Measurements from ENCODE around the gene GGNBP2.

The GGNBP2 gene

DNA sequence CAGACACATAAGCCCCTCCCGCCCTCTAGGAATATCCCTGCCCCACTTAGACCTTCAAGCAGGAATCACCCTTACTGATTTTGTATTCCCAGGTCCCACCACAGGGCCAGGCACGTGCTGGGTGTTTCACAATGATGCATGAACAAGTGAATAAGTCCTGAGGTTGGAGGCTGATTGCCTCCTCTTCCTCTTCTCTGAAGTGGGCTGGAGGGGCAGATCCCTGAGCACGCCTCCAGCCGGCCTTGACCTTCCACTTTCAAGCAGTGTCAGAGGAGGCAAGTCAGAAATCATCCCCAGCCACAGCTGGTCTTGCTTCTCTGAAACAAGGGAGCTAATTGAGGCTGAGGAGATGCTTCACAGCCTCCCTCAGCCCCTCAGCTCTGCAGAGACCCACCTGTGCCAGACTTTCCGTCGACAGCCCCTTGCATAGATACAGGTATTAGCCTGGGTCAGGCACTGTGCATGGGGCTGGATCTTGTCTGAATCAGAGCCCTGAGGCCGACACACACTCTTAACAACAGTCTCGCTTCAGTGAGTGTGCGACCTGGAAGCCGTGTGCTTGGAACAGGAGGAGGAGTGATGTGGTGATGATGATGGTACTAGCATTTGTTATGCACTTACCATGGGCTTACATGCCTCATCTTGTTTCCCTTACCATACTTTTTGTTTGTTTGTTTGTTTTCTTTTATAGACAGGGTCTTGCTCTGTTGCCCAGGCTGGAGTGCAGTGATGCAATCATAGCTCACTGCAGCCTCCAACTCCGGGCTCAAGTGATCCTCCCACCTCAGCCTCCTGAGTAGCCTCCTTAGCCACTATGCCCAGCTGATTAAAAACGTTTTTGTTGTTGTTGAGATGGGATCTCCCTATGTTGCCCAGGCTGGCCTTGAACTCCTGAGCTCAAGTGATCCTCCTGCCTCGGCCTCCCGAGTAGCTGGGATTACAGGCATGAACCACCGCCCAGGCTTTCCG, 71.6 kb downstream of the GGNBP2 start:
- Histone ChIP-seq H3K4me3 (ENCODE audit: low read length in 2 of 2) (no peak overlapping the region), H3K27me3 (ENCODE audit: control insufficient read depth in 1 of 2, insufficient read depth in 2 of 2, low read length in 2 of 2) (peaks cover 14 to 30% of the 10 kb centered on the region in 2 donors), H3K9me3 (ENCODE audit: control insufficient read depth in 2 of 2, low read length in 2 of 2) (no peaks in the 10 kb centered on the region), H3K27ac (ENCODE audit: low read length) (no peak overlapping the region), H3K9ac (ENCODE audit: low read length in 2 of 2) (no peak overlapping the region), H3K36me3 (ENCODE audit: control insufficient read depth in 2 of 2, insufficient read depth in 2 of 2, low read length in 2 of 2) (no peaks in the 10 kb centered on the region), H3K4me1 (ENCODE audit: control insufficient read depth, insufficient read depth, low read length) (no peaks in the 10 kb centered on the region)

DNA sequence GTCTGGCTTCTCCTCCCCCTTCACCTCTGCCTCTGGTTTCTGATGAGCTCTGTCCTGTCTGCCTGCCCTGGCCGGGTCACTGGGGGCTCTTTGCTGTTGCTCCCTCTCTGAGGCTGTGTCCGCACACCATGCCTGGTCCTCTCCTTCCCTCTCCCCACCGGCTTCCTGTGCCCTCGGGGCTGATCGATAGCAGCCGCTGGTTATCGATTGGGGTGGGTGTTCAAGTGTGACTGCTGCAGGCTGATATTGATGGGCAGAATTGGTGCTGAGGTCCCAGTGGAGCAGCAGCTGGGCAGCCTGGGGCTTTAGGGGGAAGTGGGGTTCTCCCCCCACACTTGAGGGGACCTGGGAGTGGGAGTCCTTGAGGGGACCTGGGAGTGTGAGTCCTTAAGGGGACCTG, 73.1 kb downstream of the GGNBP2 start:
- Histone ChIP-seq H3K36me3 (ENCODE audit: control insufficient read depth in 2 of 2, insufficient read depth in 2 of 2, low read length in 2 of 2) (no peaks in the 10 kb centered on the region), H3K9me3 (ENCODE audit: control insufficient read depth in 2 of 2, low read length in 2 of 2) (no peaks in the 10 kb centered on the region), H3K9ac (ENCODE audit: low read length in 2 of 2) (no peak overlapping the region), H3K27ac (ENCODE audit: low read length) (no peak overlapping the region), H3K27me3 (ENCODE audit: control insufficient read depth in 1 of 2, insufficient read depth in 2 of 2, low read length in 2 of 2) (peaks cover 14 to 30% of the 10 kb centered on the region in 2 donors), H3K4me1 (ENCODE audit: control insufficient read depth, insufficient read depth, low read length) (no peaks in the 10 kb centered on the region), H3K4me3 (ENCODE audit: low read length in 2 of 2) (no peak overlapping the region)

GRCh38 chr17:36623281-36623680, 78.6 kb downstream of the GGNBP2 start:
- Histone ChIP-seq H3K9me3 (ENCODE audit: control insufficient read depth in 2 of 2, low read length in 2 of 2) (no peaks in the 10 kb centered on the region), H3K27ac (ENCODE audit: low read length) (no peak overlapping the region), H3K27me3 (ENCODE audit: control insufficient read depth in 1 of 2, insufficient read depth in 2 of 2, low read length in 2 of 2) (peaks cover 0 to 3% of the 10 kb centered on the region in 2 donors), H3K9ac (ENCODE audit: low read length in 2 of 2) (no peak overlapping the region), H3K36me3 (ENCODE audit: control insufficient read depth in 2 of 2, insufficient read depth in 2 of 2, low read length in 2 of 2) (no peaks in the 10 kb centered on the region), H3K4me3 (ENCODE audit: low read length in 2 of 2) (no peak overlapping the region), H3K4me1 (ENCODE audit: control insufficient read depth, insufficient read depth, low read length) (no peaks in the 10 kb centered on the region)

DNA sequence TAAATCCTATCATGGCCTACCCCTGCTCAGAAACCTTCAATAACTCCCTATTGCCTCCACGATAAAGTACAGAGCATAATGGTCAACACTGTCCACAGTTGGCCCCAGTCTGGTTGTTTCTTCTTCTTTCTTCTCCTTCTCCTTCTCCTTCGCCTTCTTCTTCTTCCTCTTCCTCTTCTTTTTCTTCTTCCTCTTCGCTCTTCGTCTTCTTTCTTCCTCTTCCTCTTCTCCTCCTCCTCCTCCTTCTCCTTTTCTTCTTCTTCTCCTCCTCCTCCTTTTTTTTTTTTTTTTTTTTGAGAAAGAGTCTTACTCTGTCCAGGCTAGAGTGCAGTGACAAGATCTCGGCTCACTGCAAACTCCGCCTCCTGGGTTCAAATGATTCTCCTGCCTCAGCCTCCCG, 80.5 kb downstream of the GGNBP2 start:
- Histone ChIP-seq H3K4me1 (ENCODE audit: control insufficient read depth, insufficient read depth, low read length) (peaks cover 3% of the 10 kb centered on the region), H3K4me3 (ENCODE audit: low read length in 2 of 2) (no peak overlapping the region), H3K36me3 (ENCODE audit: control insufficient read depth in 2 of 2, insufficient read depth in 2 of 2, low read length in 2 of 2) (no peaks in the 10 kb centered on the region), H3K27ac (ENCODE audit: low read length) (no peak overlapping the region), H3K9ac (ENCODE audit: low read length in 2 of 2) (no peak overlapping the region), H3K27me3 (ENCODE audit: control insufficient read depth in 1 of 2, insufficient read depth in 2 of 2, low read length in 2 of 2) (peaks cover 5 to 6% of the 10 kb centered on the region in 2 donors), H3K9me3 (ENCODE audit: control insufficient read depth in 2 of 2, low read length in 2 of 2) (no peaks in the 10 kb centered on the region)

DNA sequence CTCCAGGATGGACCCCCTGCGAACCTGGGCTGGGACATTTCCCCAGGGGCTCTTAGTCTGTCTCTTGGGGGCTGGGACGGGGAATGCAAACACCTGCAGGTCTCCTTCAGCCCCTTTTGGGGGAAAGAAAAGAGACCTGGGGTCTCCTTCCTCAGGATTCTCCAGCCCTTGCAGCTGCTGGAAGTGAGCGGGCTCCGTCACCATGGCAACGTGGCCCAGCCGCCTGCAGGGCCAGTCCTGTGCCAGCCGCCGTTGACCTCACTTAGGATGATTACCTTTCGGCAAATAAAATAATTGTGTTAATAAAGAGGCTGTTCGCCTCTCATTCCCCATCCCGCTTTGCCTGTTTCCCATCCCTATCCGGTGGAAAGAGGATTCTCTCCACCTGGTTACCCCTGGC, 82.4 kb downstream of the GGNBP2 start:
- Histone ChIP-seq H3K9me3 (ENCODE audit: control insufficient read depth in 2 of 2, low read length in 2 of 2) (no peaks in the 10 kb centered on the region), H3K27ac (ENCODE audit: low read length) (no peak overlapping the region), H3K36me3 (ENCODE audit: control insufficient read depth in 2 of 2, insufficient read depth in 2 of 2, low read length in 2 of 2) (no peaks in the 10 kb centered on the region)

DNA sequence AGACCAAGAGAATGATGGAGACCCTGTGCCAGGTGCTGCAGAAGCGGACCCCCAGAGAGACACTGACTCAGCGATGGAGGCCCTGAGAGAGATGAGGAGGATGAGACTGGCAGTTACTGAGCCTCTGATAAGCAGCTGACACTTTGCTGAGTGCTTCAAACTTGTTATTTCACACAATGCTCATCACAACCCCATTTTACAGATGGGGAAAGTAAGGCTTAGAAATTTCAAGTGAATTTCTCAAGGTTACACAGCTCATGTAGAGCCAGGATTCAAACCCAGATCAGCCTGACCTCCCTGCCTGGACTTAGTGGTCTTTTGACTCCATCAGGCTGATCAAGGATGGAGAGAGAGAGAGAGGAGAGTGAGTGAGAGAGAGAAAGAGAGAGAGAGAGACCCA, 83.9 kb downstream of the GGNBP2 start:
- Histone ChIP-seq H3K4me3 (ENCODE audit: low read length in 2 of 2) (no peak overlapping the region), H3K9ac (ENCODE audit: low read length in 2 of 2) (no peak overlapping the region), H3K27me3 (ENCODE audit: control insufficient read depth in 1 of 2, insufficient read depth in 2 of 2, low read length in 2 of 2) (peaks cover 24 to 28% of the 10 kb centered on the region in 2 donors), H3K4me1 (ENCODE audit: control insufficient read depth, insufficient read depth, low read length) (peaks cover 3% of the 10 kb centered on the region), H3K36me3 (ENCODE audit: control insufficient read depth in 2 of 2, insufficient read depth in 2 of 2, low read length in 2 of 2) (no peaks in the 10 kb centered on the region), H3K27ac (ENCODE audit: low read length) (no peak overlapping the region), H3K9me3 (ENCODE audit: control insufficient read depth in 2 of 2, low read length in 2 of 2) (no peaks in the 10 kb centered on the region)

More for the DNA sequence above, 82.4 kb downstream of the GGNBP2 start:
- no peak overlapping the region for H3K9ac ChIP-seq (ENCODE audit: low read length in 2 of 2)
- peaks cover 3% of the 10 kb centered on the region for H3K4me1 ChIP-seq (ENCODE audit: control insufficient read depth, insufficient read depth, low read length)
- H3K27me3 ChIP-seq (ENCODE audit: control insufficient read depth in 1 of 2, insufficient read depth in 2 of 2, low read length in 2 of 2): peaks cover 17 to 20% of the 10 kb centered on the region in 2 donors
- H3K4me3 ChIP-seq (ENCODE audit: low read length in 2 of 2): no peak overlapping the region

DNA sequence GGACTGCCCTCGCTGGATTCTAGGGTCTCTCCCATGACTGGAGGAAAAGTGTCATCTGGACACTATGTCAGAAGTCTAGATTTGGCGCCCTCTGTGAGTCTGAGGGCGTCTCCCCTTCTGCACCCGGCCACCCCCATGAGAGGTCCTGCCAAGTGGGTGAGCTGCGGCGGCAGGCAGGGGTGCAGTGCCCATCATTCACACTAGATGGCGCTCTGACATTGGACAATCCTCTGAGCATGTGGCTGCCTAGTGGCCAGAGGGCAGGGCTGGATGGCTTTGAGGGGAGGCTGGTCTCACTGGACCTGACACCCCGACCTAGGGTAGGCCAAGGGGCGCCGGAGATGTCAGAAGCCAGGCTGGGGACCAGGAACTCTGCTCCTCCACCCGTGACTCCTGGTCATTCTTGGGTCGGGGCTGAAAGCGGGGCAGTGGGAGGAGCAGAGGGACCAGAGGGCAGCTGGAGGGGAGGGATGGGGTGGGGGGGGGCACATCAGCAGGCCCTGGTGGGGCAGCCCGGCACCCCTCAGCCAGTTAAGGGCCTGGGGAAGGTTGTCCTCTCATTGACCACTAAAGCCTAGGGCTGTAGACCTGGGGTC, 84.6 kb downstream of the GGNBP2 start:
- H3K9ac ChIP-seq (ENCODE audit: low read length in 2 of 2): no peak overlapping the region
- peaks cover 26 to 32% of the 10 kb centered on the region in 2 donors for H3K27me3 ChIP-seq (ENCODE audit: control insufficient read depth in 1 of 2, insufficient read depth in 2 of 2, low read length in 2 of 2)
- no peaks in the 10 kb centered on the region for H3K36me3 ChIP-seq (ENCODE audit: control insufficient read depth in 2 of 2, insufficient read depth in 2 of 2, low read length in 2 of 2)
- no peak overlapping the region for H3K4me3 ChIP-seq (ENCODE audit: low read length in 2 of 2)
- H3K4me1 ChIP-seq (ENCODE audit: control insufficient read depth, insufficient read depth, low read length): peaks cover 3% of the 10 kb centered on the region
- no peak overlapping the region for H3K27ac ChIP-seq (ENCODE audit: low read length)
- H3K9me3 ChIP-seq (ENCODE audit: control insufficient read depth in 2 of 2, low read length in 2 of 2): no peaks in the 10 kb centered on the region

- Histone ChIP-seq H3K9ac (ENCODE audit: low read length in 2 of 2) (no peak overlapping the region), H3K27ac (ENCODE audit: low read length) (no peak overlapping the region), H3K4me1 (ENCODE audit: control insufficient read depth, insufficient read depth, low read length) (peaks cover 3% of the 10 kb centered on the region), H3K9me3 (ENCODE audit: control insufficient read depth in 2 of 2, low read length in 2 of 2) (no peaks in the 10 kb centered on the region), H3K27me3 (ENCODE audit: control insufficient read depth in 1 of 2, insufficient read depth in 2 of 2, low read length in 2 of 2) (peaks cover 31 to 37% of the 10 kb centered on the region in 2 donors), H3K36me3 (ENCODE audit: control insufficient read depth in 2 of 2, insufficient read depth in 2 of 2, low read length in 2 of 2) (no peaks in the 10 kb centered on the region), H3K4me3 (ENCODE audit: low read length in 2 of 2) (no peak overlapping the region)
Measured at GRCh38 chr17:36629970-36630502, 85.3 kb downstream of the GGNBP2 start.

- no peaks in the 10 kb centered on the region for H3K36me3 ChIP-seq (ENCODE audit: control insufficient read depth in 2 of 2, insufficient read depth in 2 of 2, low read length in 2 of 2)
- peaks cover 3% of the 10 kb centered on the region for H3K4me1 ChIP-seq (ENCODE audit: control insufficient read depth, insufficient read depth, low read length)
- no peak overlapping the region for H3K27ac ChIP-seq (ENCODE audit: low read length)
- H3K27me3 ChIP-seq (ENCODE audit: control insufficient read depth in 1 of 2, insufficient read depth in 2 of 2, low read length in 2 of 2): peaks cover 35 to 42% of the 10 kb centered on the region in 2 donors
- no peak overlapping the region for H3K4me3 ChIP-seq (ENCODE audit: low read length in 2 of 2)
- H3K9me3 ChIP-seq (ENCODE audit: control insufficient read depth in 2 of 2, low read length in 2 of 2): no peaks in the 10 kb centered on the region
- H3K9ac ChIP-seq (ENCODE audit: low read length in 2 of 2): no peak overlapping the region
Measured at GRCh38 chr17:36631022-36631421, 86.3 kb downstream of the GGNBP2 start.

- H3K4me3 ChIP-seq (ENCODE audit: low read length in 2 of 2): no peak overlapping the region
- H3K4me1 ChIP-seq (ENCODE audit: control insufficient read depth, insufficient read depth, low read length): peaks cover 3% of the 10 kb centered on the region
- H3K36me3 ChIP-seq (ENCODE audit: control insufficient read depth in 2 of 2, insufficient read depth in 2 of 2, low read length in 2 of 2): no peaks in the 10 kb centered on the region
- peaks cover 35 to 49% of the 10 kb centered on the region in 2 donors for H3K27me3 ChIP-seq (ENCODE audit: control insufficient read depth in 1 of 2, insufficient read depth in 2 of 2, low read length in 2 of 2)
- no peak overlapping the region for H3K27ac ChIP-seq (ENCODE audit: low read length)
- no peak overlapping the region for H3K9ac ChIP-seq (ENCODE audit: low read length in 2 of 2)
- H3K9me3 ChIP-seq (ENCODE audit: control insufficient read depth in 2 of 2, low read length in 2 of 2): no peaks in the 10 kb centered on the region
Measured at GRCh38 chr17:36632916-36633771, 88.4 kb downstream of the GGNBP2 start.
